SHP77 treated with DMSO at 0.1 percent for 48 hours (cell line): ENCODE results near the gene MGP.
A peak's percentile ranks its signal among the peaks of the same experiment; 100 is the strongest.

Experiments
- DNase-seq: peaks from one replicate; lab custom pipeline; 2025; lab: John Stamatoyannopoulos, UW

The MGP gene

DNA sequence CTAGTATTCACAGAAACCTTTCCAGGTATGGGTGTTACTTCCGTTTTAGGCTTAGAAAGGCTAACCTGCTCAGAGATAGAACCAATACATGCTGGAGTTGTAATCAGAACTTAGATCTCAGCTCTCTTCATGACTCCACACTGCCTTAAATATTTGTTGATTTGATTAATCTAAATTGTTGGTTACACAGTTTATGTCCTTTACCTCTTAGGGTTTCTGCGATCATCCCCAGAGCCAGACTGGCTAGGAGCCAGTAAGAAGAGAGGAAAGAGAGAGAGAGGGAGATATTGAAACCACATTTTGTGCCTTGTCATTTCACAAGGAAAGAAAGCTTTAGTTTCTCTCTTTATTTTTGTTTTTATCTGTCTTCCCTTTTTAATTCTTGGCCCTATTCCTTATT is 16.8 kb upstream of the MGP start:
- no peak for DNase-seq

- DNase-seq, result no peak
Measured at GRCh38 chr12:14901228-14901562, 15.5 kb upstream of the MGP start.

DNA sequence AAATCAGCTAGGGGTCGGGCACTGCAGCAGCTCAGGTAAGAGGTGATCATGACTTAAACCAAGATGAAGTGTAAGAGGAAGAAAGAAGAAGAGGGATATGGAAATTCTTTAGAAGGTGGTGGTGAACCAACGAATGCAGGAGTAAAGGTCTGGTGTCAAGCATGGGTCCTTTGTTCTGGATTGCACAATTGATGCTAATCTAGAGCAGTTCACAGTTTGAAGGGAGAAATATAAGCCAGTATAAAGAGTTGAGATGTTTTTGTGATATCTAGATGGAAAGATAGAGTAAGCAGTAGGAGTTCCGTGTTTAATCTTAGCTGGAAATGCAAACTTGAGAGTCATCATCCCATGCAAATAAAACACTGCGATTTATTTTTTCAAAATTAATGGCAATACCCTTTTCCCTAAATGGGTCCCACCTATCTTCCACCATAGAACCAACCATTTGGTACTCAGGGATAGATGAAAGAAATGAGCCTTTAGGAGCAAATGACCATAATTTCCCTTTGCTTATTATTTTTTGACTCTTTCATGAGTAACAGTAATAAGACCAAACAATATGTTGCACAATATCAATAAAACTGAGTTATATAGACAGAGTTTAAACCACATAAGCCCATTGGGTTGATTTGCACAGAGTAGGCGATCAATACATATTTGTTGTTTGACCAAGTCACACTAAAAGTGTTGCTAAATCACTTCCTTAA is 15.0 kb upstream of the MGP start:
- DNase-seq, result no peak

- no peak for DNase-seq
Measured at GRCh38 chr12:14896521-14897169, 11.0 kb upstream of the MGP start.

GRCh38 chr12:14893506-14894250 is 8.0 kb upstream of the MGP start:
- DNase-seq, result no peak

- DNase-seq, result no peak
Measured at GRCh38 chr12:14892726-14893505, 7.3 kb upstream of the MGP start.

DNA sequence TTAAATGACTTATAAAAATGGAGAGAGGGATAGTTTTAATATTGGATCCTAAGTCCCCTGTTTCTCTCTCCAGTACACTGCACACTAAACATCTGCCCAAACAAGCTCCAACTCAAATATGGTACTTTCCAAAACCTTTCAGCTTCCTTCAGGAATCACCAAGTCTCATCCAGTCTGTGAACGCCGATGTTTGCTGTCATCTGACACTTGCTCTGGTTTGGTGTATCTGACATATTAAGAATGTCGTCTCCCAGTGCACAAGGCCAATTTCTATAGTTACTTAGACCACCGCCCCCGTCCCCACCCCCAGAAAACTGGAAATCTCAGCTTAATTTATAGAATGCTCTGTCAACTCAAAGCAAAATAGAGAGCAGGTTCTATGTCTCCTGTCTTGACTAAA is 5.0 kb upstream of the MGP start:
- DNase-seq, result no peak

- DNase-seq, result no peak
Measured at GRCh38 chr12:14886271-14886670, 617 bp upstream of the MGP start.

DNA sequence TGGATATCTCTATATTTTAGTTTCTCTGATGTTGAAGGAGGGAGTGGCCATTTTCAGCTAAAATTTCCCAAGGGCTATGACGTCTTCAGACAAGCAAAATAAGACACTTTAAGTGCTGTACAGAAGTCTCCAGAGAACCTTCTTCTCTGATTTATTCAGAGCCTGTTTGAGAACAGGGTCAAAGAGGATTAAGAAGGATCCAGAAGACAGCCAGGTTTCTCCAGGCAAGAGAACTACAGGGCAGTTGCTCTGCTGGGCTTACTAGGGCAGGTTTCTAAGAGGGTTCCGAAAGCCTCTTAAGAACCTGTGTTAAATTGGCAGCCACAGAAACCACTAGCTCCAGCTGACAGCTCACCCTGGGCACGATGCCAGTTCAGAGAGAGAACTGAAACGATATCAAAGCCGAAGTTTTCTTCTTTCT is 1.2 kb downstream of the MGP start:
- DNase-seq, result peak; percentile 2

- DNase-seq, result no peak
Measured at GRCh38 chr12:14883686-14884085, 2.0 kb downstream of the MGP start.

DNA sequence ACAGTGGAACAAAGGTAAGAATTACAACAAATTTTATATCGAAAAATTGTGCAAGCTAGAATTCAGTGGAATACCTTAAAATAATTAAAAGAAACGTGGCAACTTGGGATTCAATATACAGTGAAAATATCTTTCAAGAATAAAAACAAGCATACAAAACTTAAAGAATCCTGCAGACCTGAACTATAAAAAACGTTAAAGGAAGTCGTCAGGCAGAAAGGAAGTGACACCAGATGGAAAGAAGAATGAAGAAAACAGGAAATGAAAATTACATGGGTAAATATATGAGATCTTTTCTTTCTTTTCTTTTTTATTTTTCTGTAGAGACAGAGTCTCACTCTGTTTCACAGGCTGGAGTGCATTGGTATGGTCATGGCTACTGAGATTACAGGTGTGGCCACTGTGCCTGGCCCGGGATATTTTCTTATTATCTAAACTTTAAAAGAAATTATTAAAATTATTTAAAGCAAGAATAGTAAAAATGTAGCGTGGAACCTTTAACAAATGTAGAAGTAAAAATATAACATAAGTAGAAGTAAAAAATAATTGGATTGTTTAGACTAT is 4.7 kb downstream of the MGP start:
- no peak for DNase-seq

DNA sequence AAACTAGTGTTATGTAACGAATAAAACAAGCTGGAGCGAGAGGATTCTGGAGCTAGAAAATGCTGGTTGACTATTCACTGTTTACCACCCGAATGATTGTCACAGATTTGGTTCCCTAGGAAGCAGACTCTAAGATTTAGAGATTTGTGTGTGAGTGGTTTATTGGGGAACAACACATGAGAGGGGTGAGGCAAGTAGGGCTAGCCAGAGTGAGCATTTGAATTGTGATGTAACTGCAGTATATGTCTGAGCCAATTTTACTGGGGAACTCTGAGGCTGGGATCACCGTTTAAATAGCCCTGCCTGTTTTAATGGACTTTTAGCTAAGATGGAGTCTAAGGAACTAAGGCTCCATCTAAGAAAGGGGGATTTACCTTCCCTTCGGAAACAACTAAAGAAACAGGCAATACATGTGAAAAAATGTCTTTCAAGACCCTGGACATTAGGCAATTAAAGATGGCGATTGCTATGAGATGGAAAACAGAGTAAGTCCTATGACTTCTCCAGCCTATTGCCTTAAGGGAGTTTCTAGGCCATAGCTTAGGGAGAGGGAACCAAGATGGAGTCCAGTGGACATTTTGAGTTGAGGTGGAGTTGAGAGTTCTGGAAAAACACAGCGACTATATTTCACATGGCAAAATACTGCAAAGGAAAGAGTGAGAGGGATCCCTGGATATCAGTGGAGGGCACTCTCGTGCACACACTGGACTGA is 6.3 kb downstream of the MGP start:
- no peak for DNase-seq

GRCh38 chr12:14878488-14878887 is 7.2 kb downstream of the MGP start:
- DNase-seq, result no peak

DNA sequence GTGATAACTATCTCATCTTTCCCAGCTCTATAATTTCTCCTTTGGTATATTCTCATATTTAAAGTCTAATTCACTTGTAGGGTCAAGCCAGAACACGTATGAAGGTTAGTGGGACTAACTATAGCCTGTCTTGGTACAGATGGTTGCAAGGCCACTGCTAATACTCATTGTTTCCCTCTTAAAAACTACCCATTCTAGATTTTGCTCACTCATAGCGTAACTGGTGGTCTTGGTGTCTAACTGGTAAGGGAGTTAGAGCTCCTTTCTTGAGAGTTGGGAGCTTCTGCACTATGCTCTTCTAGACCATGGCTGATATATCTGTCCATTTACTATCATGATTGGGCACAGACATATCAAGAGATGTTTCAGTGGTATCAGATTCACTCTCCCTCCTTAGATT is 8.8 kb downstream of the MGP start:
- no peak for DNase-seq

DNA sequence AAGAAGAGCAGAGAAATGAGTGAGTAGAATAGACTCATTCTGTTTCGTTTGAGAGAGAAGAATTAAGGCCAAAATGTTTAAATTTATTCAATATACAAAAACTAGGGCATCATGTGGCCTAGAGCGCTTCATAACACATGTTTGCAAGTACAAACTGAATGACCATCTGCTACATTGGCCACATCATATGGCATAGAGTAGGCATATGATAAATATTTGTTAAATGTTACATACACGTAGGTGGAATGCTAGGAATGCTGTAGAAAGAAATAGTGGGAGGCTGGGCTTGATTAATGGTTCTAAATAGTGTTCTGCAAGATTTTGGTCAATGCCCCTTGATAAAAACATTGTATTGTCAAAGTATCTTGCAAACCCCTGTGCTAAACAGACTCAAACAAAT is 10.8 kb downstream of the MGP start:
- no peak for DNase-seq

DNA sequence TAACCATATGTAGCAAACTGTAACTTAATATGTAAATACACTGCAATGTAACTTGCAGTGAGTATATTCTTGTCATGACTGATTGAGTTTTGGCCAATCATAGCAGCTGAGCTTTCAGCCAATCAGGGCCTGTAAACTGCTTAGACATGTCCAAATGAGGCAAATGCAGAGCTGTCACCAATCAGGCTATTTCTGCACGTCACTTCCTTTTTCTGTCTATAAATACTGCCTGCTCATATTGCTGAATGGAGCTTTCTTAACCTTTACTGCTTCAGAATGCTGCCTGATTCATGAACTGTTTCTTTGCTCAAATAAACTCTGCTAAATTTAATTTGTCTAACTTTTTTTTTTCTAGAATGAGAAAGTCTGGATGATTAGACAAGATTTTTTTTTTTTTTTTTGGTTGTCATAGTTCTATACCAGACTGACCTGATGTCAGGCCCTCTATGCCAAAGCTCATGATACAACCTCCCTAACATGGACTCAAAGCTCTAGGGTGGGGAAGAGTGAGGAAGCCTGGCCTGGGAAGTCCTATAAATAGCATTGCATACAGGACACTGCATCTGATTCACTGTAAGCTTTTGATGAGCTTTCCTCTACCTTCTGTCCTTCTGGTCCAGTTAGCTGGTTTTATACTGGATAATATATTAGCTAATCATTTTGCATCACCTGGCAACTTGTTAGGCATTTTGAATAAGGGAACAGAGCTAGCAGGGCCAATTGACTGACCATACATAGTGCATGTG is 12.0 kb downstream of the MGP start:
- no peak for DNase-seq

DNA sequence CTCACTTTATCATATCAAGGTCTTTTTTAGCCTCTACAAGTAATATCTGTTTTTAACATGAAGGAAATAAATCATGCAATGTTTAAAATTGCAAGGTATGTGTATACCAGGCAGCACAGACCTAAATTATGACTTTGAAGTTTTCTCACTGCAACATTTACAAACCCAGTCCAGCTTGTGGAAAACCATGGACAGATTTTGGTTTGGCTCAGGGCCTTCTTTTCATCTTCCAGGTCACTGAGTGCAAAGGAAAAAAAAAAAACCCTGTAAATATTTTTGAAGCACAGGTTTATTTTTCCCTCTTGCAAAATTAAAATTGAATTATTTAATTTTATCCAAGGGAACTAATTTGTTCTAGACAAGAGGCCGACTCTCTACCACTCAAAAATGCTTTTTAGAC is 13.8 kb downstream of the MGP start:
- no peak for DNase-seq

DNA sequence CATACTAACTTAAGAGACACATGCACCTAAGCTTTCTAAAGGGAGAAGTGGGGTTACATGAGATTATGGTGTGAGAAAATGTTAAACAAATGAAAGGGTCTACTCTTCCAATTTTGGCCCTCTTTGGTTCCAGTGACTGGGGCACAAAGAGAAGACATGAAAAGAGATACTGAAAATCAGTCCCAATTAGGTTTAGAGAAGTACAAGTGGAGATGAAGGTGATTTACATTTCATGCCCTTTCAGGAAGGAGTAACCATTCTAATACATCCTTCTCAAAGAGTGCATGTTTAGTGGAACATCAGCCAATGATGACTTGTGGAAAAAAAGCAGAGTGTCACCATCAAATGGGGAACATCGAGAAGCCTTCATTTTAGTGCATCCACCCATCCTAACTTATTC is 14.4 kb downstream of the MGP start:
- no peak for DNase-seq

- DNase-seq, result no peak
Measured at GRCh38 chr12:14868916-14869506, 16.6 kb downstream of the MGP start.

GRCh38 chr12:14860490-14860889 is 25.2 kb downstream of the MGP start:
- no peak for DNase-seq

GRCh38 chr12:14858513-14858912 is 27.1 kb downstream of the MGP start:
- no peak for DNase-seq
